Measurements from ENCODE around the gene KRTAP9-1. TPM values are rescaled to one million over a fixed set of nuclear protein-coding genes. Genes with fewer than 3 reads are reported as not detected.
"Not testable (repeated sequence)": the region's sequence is repeated elsewhere in the genome, so short reads cannot be mapped to it uniquely, and the experiment has no call there.

KRTAP9-1 gene
- total RNA-seq, 1 donor from 2014 or later: 1.4 TPM

DNA sequence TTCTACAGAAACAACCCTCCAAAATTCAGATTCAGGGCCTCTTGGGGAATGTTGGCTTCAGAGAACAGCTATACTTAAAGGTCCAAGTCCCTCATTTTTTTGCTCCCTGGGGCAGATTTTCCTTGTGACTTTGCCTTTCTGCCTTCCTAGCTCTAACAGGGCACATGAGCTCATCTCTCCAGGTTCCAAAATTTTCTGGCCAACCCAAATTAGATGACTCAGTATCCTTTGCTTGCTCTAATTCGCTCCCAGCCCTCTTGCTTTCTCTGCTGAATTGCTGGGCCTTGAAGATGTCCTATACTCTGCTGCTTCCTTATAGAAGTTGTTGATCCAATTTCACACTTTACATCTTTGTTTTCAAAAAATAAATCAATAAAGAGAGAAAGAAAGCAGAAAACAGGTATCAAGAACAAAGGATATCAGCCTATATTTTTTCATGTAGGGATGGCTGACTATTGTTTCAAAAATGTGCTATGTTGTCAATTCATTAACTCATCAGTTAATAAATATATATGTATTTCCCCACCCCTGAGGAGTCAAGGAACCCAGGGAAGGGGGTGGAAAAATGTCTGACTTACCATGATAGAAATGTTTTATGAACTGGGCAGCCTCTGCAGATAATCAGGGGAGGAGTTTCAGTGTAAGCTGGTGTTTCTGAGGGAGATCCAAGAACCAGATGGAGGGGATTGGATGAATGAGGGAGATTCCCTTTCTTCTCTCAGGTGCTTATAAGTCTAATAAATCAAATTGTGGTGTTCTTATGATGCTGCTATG lies 10.7 kb upstream of the KRTAP9-1 start:
- no peak for DNase-seq (ENCODE audit: low spot score)

DNA sequence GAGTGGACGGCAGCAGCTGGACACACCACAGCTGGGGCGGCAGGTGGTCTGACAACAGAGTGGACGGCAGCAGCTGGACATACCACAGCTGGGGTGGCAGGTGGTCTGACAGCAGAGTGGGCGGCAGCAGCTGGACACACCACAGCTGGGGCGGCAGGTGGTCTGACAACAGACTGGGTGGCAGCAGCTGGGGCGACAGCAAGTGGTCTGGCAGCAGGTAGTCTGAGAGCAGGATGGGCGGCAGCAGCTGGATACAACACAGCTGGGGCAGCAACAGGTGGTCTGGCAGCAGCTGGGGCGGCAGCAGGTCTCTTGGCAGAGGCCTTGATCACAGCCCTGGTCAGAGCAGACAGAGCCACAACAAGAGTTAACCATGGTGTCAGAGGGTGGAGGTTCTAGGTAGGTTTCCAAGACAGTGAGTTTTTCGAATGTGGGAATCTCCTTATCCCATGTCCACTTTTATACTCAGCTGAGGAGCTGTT lies 5.2 kb upstream of the KRTAP9-1 start, which contains the start of gene KRTAP4-1:
Gene KRTAP4-1, minus strand, starts transcription at position 432 of the 482 bp plus-strand sequence. Its CDS starts 57 bp downstream, at position 375.
- DNase-seq (ENCODE audit: low spot score): no peak

DNA sequence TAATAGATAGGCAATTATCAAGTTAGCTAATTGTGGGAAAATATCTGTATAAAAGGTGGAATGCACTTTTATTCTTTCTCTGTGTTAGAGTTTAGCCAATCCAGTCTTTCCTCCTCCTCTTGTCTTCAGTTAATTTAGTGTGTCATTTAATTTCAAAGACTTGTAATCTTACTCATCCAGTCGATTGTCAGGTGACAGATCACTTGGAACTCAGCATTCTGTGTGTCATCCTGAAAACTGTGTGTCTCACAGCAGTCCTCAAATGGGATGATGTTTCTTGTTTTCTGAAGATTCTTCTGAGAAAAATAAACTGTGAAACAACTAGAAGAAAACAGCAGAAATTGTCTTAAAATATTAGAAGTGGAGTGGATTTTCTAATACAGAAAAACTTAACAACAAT lies 4.7 kb upstream of the KRTAP9-1 start:
- DNase-seq (ENCODE audit: low spot score): no peak

DNA sequence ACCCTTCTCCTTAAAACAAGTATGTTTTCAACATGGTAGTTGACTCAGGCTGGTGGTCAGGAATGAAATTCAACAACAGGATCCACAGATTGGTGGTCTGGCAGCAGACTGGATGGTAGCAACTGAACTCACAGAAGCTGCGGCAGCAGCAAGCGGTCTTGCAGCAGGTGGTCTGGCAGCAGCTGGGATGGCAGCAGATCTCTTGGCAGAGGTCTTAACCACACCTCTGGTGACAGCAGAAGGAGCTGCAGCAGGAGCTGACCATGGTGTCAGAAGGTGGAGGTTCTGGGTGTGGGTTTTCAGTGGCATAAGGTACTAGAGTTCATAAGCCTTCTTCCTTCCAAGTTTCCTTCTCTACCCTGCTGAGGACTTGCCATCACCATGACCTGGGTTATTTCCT lies 2.8 kb upstream of the KRTAP9-1 start:
- DNase-seq (ENCODE audit: low spot score): no peak

DNA sequence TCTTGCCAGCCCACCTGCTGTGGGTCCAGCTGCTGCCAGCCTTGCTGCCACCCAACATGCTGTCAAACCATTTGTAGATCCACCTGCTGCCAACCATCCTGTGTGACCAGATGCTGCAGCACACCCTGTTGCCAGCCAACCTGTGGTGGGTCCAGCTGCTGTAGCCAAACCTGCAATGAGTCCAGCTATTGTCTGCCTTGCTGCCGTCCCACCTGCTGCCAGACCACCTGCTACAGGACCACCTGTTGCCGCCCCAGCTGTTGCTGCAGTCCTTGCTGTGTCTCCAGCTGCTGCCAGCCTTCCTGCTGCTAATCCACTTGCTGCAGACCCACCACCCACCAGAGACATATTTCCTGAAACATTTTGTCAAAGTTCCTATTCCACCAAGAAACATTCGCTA lies 641 bp downstream of the KRTAP9-1 start:
- DNase-seq (ENCODE audit: low spot score): no peak

DNA sequence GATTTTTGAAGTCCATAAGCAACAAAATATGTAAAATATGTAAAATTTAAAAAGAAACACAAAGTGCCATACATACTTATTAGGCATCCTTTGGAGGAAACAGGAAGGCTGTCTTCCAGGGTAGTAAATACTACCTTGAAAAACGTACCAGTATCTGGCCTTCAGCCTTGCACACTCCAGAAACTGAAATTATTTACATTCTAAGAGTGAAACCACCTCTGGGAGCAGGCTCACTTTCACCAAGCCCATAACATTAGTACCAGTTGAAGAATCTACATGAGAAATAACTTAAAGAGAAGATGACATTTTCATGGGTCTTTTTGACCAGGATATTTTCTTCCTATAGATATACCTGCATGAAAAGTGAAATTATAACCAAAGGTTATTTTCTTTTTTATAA lies 6.4 kb downstream of the KRTAP9-1 start:
- DNase-seq (ENCODE audit: low spot score): no peak

DNA sequence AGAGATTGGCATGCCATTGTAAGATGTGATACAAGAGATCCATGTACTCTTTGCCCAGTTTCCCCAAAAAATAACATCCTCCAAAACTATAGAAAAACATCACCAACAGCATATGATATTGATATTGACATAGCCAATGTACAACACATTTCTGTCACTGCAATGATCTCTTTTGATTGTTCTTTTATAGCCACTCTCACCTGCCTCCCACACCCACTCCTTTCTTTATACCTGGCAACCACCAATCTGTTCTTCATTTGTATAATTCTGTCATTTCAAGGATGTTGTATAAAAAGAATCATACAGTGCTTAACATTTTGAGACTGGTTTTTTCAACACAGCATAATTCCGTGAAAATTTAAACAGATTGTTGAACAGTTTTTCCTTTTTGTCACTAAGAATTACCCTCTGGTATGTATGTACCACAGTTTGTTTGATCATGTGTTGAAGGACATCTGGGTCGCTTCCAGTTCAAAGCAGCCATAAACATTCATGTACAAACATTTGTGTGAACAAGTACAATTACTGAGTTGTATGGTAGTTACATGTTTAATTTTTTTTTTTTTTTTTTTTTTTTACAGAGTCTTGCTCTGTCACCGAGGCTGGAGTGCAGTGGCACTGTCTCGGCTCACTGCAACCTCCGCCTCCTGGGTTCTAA lies 9.9 kb downstream of the KRTAP9-1 start:
- no peak for DNase-seq (ENCODE audit: low spot score)

DNA sequence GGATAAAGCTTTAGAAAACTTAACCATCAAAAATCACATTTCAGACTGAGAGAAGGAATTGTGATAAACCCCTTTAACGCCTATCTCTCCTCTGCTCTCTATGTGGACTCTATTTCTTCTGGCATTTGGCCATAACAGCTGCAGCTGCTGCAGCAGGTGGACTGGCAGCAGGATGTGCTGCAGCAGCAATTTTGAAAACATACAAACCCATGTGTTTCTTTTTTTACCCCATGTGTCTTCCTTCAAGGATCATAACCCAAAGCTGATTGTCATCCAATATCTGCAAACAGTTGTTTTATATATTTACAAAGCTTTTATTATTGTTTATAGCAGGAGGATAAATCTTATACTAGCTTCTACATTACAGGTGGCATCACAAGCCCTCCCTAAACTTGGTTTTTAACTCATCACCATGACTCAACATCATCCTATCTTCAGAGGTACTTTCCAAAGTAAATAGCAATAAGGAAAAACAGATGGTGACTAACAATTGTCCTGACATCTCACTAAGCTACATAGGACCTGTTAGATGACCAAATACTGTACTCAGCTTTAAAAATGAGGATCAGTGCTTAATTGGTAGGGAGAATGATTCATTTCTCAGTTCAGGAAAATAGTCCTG lies 22.3 kb downstream of the KRTAP9-1 start:
- no peak for DNase-seq (ENCODE audit: low spot score)

DNA sequence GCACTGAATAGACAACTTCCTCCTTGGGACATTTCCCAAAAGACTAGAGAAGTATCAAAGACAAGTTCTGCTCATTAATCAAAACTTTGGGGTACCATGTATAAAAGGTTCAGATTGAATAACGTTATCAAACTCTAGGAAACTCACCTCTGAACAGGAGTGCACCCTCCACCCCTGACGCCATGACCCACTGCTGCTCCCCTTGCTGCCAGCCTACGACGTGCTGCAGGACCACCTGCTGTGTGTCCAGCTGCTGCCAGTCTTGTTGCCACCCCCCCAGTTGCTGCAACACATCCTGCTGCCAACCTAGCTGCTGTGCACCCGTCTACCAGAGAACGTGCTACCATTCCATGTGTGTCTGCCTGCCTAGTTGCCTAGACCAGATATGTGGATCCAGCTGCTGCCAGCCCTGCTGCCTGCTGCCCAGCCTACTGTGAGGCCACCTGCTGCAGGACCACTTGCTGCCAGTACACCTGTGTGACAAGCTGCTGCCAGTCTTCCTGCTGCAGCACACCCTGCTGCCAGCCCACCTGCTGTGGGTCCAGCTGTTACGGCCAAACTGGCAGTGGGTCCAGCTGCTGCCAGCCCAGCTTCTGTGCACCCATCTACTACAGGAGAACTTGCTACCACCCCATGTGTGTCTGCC lies 23.0 kb downstream of the KRTAP9-1 start:
- DNase-seq (ENCODE audit: low spot score): no peak

DNA sequence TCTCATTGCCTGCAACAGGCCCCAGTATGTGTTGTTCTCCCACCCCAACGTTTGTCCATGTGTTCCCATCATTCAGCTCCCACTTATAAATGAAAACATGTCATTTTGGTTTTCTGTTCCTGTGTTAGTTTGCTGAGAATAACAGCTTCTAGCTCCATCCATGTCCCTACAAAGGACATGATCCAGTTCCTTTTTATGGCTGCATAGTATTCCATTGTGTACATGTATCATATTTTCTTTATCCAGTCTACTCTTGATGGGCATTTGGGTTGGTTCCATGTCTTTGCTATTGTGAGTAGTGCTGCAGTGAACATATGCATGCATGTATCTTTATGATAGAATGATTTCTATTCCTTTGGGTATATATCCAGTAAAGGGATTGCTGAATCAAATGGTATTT lies 26.0 kb downstream of the KRTAP9-1 start:
- DNase-seq (ENCODE audit: low spot score): no peak

DNA sequence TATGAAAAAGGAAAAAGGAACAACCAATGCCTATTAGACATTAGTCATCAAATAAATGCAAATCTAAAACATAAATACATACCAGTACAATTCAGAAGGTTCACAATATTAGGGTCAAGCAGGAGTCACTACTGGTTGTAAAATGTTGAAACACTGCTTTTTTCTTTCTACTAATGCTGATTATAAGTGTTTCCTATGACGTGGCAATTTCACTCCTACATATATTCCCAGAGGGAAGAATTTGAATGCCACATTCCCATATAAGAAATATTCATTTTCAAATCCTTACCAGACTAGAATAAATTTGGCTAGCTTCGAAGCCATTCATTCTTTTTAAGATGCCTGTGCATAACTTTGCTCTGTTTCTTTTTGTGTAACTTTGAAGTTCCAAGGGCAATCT lies 34.1 kb downstream of the KRTAP9-1 start:
- DNase-seq (ENCODE audit: low spot score): no peak

DNA sequence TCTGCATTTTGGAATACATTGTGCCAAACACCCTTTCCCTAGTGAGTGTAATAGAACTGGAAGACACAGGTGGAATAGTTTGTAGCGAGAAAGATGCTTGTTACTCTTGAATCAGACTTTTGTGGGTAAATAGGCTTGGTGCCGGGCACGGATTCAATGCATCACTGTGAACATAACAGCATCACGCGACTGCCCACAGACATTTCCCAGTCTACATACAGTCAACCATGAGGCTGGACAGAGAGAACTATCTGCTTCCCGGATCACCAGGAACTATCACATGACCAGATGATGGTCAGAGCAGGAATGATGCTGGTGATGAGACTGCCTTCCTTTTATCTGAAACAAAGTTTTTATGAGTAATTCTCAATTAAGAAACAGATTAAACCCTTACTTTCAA lies 36.4 kb downstream of the KRTAP9-1 start:
- DNase-seq (ENCODE audit: low spot score): no peak

DNA sequence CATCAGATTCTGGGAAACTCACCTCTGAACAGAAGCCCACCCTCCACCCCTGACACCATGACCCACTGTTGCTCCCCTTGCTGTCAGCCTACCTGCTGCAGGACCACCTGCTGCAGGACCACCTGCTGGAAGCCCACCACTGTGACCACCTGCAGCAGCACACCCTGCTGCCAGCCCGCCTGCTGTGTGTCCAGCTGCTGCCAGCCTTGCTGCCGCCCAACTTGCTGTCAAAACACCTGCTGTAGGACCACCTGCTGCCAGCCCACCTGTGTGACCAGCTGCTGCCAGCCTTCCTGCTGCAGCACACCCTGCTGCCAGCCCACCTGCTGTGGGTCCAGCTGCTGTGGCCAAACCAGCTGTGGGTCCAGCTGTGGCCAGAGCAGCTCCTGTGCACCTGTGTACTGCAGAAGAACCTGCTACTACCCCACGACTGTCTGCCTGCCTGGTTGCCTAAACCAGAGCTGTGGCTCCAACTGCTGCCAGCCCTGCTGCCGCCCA lies 37.0 kb downstream of the KRTAP9-1 start, which contains the start of gene KRTAP9-2:
Gene KRTAP9-2, plus strand, starts transcription at position 51 of the 498 bp plus-strand sequence. Its CDS starts 7 bp downstream, at position 58.
- not testable (repeated sequence) for DNase-seq (ENCODE audit: low spot score)

DNA sequence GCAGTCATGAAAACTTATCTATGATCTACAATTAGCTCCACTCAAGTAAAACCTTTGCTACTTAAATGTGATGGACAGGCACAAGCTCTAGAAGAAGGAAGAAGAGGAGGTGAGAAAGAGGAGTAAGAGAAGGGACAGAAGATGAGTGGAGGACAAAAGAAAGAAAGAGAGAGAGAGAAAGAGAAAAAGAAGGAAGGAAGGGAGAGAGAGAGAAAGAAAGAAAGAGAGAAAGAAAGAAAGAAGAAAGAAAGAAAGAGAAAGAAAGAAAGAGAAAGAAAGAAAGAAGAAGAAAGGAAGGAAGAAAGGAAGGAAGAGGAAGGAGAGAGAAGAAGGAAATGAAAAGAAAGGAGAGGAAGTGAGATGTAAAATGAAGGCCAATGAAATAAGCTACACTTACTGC lies 40.4 kb downstream of the KRTAP9-1 start:
- DNase-seq (ENCODE audit: low spot score): no peak

DNA sequence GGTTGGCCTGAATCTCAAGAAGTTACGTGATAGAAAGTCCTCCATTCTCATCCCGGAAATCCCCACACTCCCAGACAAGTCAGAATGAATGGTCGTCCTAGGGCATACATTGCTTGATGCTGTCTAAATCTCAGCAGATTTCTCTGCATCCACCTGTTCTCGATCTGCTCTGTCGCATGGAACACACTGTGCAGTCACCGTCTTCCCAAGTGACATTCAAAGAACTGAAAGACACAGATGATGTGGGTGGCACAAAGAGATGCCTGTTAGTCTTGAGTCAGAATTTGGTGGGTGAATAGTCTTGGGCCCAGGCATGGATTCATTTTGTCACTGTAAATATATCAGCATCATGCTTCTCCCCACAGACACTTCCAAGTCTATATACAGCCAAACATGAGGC lies 42.0 kb downstream of the KRTAP9-1 start:
- DNase-seq (ENCODE audit: low spot score): no peak

DNA sequence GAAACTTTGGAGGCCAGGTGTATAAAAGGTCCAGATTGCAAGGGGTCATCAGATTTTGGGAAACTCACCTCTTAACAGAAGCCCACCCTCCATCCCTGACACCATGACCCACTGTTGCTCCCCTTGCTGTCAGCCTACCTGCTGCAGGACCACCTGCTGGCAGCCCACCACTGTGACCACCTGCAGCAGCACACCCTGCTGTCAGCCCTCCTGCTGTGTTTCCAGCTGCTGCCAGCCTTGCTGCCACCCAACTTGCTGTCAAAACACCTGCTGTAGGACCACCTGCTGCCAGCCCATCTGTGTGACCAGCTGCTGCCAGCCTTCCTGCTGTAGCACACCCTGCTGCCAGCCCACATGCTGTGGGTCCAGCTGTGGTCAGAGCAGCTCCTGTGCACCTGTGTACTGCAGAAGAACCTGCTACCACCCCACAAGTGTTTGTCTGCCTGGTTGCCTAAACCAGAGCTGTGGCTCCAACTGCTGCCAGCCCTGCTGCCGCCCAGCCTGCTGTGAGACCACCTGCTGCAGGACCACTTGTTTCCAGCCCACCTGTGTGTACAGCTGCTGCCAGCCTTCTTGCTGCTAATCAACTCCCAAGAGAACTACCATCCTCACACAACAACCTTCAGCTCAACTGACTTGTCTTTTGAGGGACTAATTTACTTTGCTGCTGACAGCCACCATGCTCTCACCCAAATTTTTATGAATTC lies 42.9 kb downstream of the KRTAP9-1 start, which contains the start of gene KRTAP9-3:
Gene KRTAP9-3, plus strand, starts transcription at position 51 of the 707 bp plus-strand sequence. Its CDS starts 53 bp downstream, at position 104.
- DNase-seq (ENCODE audit: low spot score): not testable (repeated sequence)

DNA sequence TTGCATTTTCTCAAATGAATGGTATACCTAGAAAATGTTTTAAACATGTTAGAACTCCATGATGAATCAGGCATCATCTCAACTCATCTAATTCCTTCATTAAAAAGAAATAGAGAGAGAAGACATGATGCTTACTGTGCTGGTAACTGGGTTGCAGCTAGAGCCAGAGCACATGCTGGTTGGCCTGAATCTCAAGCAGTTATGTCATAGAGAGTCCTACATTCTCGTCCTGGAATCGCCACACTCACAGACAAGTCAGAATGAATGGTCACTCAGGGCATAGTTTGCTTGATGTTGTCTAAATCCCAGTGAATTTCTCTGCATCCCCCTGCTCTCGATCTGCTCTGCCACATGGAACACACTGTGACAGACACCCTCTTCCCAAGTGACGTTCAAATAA lies 47.4 kb downstream of the KRTAP9-1 start:
- not testable (repeated sequence) for DNase-seq (ENCODE audit: low spot score)

DNA sequence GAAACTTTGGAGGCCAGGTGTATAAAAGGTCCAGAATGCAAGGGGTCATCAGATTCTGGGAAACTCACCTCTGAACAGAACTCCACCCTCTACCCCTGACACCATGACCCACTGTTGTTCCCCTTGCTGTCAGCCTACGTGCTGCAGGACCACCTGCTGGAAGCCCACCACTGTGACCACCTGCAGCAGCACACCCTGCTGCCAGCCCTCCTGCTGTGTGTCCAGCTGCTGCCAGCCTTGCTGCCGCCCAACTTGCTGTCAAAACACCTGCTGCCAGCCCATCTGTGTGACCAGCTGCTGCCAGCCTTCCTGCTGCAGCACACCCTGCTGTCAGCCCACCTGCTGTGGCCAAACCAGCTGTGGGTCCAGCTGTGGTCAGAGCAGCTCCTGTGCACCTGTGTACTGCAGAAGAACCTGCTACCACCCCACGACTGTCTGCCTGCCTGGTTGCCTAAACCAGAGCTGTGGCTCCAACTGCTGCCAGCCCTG lies 48.3 kb downstream of the KRTAP9-1 start, which contains the start of gene KRTAP9-8:
Gene KRTAP9-8, plus strand, starts transcription at position 51 of the 489 bp plus-strand sequence. Its CDS starts 53 bp downstream, at position 104.
- not testable (repeated sequence) for DNase-seq (ENCODE audit: low spot score)
